Eye (tissue), 1 donor: ENCODE data around the gene TMEM39B.
"Not testable (repeated sequence)": the region's sequence is repeated elsewhere in the genome, so short reads cannot be mapped to it uniquely, and the experiment has no call there.

Experiments used
- DNase-seq: peaks from one replicate; pipeline ENCODE4 v3.0.0-alpha.2; 2015

Gene TMEM39B

DNA sequence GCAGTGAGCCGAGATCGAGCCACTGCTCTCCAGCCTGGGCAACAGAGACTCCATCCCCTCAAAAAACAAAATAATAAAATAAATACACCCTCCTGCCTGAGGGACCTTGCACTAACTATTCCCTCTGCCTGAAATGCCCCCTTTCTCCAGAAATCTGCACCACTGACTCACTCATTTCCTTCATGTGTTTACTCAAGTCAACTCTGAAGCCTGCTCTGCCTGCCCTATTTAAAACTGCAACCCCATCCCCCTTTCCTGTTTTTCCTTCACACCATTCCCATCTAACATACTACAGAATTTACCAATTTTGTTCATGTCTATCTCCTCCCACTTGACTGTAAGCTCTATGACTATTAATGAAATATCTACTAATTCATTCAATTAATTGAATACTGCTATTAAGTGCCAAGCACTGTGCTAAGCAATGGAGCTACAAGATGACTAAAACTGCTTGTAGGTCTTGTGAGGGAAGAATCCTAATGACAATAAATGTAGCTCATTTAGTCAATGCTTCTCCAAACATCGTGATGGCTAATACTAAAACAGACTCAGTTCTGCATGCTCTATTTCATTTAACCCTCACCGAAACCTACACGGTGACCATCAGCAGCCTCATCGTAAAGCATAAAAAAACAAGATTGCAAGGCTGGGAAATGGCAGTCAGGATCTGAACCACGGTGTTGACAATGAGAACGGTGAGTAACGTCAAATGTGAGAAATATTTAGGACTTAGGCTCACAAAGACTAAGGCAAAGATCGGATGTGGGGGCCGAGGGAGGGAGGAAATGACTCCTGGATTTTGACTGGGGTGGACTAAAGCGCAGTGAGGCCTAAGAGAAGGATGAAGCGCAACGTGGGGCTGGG lies 749 bp upstream of the TMEM39B start:
- DNase-seq: no peak

DNA sequence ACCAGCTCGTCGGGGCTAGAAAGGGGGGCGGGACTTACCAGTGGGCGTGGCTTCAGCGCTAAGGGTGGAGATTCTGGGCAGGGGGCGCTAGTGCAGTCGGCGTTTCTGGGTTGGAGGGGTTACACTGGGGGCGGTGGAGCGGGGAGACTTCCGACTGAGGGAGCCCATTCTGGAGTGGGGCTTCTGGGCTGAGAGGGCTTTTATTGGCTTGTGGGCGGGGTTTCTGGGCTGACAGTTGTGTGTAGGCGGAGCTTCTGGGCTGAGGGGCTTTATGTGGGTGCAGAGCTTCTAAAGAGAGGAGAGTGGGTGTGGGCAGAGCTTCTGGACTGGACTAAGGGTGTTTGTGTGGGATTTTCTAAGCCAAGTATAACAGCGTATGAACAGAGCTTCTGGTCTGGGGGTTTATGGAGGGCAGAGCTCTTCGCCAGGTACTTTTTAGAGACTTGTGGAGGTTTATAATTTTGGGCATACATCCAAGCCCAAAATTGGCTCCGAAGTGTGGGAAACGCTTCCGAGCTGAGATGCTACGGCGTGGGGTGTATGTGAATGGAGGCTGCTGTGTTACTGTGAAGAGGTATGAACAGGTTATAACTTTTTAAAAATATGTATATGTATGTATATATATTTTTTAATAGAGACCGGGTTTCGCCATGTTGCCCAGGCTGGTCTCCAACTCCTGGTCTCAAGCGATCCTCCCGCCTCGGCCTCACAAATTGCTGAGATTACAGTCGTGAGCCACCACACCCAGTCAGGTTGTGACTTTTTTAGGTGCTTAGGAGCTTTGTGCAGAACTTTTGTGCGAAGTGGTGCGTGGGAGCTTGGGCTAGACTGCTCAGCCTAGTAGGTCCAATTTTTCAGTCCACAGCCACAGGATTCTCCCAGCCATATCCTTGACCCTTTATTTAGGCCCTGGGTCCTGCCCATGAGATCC lies 825 bp downstream of the TMEM39B start:
- peak; percentile 98 for DNase-seq

DNA sequence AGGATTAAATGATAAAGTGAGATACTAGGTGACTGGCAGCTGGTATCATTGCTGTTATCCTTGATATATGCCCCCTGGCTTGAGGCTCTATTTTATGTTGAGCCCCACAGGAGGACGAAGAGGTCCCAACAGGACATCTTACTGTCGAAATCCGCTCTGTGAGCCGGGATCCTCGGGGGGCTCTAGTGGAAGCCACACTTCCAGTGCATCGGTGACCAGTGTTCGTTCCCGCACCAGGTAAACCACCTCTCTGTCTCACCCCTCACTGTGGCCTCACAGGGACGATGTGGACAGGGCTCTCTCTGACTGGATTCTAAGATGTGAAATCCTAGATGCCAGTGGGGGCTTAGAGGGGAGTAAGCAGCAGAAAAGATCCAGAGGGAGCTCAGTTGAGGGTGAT lies 2.1 kb downstream of the TMEM39B start:
- DNase-seq: no peak

- DNase-seq: no peak
Measured at GRCh38 chr1:32077451-32077850, 4.7 kb downstream of the TMEM39B start.

DNA sequence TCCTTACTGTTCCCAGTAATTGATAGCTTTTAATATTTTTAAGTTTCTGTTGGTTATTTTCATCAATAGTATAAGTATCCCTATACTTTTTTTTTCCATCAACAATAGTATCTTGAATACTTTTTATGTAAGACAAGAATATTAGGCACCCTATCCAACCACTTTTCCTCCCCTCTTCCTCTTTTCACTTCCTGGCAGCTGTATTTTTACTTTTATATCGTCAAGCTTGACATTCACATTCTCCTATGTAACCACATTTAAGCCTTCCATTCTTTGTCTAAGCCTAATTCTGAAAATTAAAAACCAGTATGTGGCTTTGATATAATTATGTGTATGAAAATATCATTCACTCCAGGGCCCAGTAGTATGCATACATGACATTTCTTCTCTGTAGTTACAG lies 9.3 kb downstream of the TMEM39B start:
- no peak for DNase-seq

GRCh38 chr1:32086381-32086780 lies 13.6 kb downstream of the TMEM39B start:
- not testable (repeated sequence) for DNase-seq

DNA sequence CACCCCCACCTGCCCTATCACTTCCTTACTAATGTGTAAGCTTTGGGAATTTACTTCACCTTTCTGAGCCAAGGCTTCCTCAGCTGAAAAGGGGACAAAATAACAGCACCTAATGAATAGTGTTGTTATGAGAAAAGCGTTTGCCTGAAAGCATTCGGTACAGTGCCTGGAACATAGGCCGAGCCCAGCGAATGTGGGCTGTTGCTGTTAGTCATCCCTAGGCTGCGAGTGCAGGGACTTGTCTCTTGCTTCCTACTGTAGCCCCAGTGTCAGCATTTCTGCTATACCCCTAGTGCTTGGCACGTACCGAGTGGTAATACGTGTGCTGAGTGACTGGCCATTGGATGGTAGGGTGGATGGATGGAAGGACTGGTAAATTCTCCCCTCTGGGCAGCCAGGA lies 18.4 kb downstream of the TMEM39B start:
- no peak for DNase-seq

- no peak for DNase-seq
Measured at GRCh38 chr1:32091591-32091990, 18.9 kb downstream of the TMEM39B start.

DNA sequence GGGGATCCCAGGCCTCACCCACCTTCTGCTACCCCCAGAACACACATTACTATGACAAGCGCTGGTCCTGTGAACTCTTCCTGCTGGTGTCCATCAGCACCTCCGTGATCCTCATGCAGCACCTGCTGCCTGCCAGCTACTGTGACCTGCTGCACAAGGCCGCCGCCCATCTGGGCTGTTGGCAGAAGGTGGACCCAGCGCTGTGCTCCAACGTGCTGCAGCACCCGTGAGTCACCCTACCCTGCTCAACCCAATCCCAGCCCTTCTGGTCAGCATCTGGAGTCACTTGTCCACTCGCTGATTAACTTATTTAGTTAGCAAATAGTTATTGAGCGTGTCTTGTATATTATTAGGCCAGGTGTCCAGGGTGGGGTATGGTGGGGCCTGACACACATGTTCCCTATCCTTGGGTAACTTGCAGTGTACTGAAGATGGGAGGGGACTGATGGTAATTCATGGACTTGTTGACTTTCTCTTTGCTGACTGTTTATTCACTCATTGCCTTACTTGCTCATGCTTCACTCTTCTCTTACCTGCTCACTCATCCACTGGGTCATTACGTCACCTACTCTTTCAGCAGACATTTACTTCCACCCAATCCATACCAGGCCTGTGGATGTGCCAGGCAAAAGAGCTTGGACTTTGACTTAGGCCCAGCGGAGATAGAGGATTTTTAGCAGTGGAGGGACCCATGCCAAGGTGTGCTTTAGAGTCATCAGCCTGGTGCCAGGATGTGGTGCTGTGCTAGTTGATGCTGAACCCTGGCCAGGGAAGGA lies 22.2 kb downstream of the TMEM39B start:
- DNase-seq: no peak

- DNase-seq: no peak
Measured at GRCh38 chr1:32099426-32099825, 26.7 kb downstream of the TMEM39B start.

- DNase-seq: no peak
Measured at GRCh38 chr1:32100359-32100758, 27.6 kb downstream of the TMEM39B start.

GRCh38 chr1:32100807-32101708 lies 28.3 kb downstream of the TMEM39B start:
- DNase-seq: no peak

- DNase-seq: no peak
Measured at GRCh38 chr1:32104127-32104526, 31.4 kb downstream of the TMEM39B start.

DNA sequence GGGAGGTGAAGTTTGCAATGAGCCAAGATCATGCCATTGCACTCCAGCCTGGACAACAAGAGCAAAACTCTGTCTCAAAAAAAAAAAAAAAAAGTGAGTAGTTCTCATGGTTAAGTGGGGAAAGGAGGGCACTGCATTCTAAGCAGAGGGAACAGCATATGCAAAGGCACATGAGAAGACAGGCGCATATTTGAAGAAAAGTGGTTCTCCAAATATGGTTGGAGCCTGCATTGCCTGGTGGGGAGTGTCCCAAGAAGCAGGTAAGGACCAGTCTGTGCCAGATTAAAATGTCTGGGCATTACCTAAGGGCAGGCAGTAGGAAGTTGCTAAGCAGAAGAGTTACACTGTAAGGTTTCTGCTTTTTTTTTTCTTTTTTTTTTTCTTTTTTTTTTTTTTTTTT lies 32.6 kb downstream of the TMEM39B start:
- no peak for DNase-seq

GRCh38 chr1:32106663-32107275 lies 34.0 kb downstream of the TMEM39B start:
- DNase-seq: no peak

DNA sequence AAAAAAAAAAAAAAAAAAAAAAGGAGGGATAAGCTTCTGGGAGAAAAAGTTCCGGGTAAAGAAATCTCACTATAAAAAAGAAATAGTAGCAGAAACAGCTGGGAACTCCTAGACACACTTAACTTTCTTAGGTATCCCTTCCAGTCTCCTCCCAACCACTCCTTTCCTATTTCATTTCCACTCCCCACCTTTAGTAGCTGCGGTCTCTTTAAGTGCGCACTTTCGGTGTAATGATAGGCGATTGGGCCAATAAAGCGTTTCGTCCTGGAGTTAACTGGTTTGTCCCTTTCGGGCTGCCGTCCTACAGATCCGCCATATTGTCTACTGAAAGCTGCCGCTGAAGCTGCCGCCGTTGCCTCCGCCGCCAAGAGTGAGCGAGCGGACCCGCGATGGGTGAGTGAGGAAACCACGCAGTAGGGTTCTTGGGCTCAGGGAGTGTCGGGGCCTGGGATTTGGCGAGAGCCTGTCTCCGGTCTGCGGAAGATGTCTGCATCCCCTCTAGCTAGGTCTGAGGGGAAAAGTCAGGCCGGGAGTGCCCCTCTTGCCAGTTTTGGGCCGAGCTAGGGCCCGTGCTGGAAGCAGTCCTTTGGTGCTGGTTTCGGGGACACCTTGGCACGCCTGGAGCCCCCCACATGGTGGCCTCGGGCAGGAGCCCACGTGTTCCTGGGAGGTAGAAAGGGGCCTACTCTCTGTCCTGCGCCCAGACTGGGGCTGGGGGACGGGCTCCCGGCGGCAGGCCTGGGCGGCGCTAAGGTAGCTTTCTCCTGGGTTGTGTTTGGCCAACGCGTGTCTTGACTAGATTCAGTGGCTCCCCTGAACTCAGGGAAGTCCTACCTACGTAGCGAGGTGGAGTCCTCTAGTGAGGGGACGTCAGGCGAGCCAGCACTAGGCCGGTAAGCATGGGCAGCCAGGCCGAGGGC lies 35.3 kb downstream of the TMEM39B start, which contains the start of gene KPNA6:
Gene KPNA6 (plus strand): TSS at position 315 of the 920 bp plus-strand sequence. CDS start 75 bp downstream, at position 390.
- peak; percentile 98 for DNase-seq

DNA sequence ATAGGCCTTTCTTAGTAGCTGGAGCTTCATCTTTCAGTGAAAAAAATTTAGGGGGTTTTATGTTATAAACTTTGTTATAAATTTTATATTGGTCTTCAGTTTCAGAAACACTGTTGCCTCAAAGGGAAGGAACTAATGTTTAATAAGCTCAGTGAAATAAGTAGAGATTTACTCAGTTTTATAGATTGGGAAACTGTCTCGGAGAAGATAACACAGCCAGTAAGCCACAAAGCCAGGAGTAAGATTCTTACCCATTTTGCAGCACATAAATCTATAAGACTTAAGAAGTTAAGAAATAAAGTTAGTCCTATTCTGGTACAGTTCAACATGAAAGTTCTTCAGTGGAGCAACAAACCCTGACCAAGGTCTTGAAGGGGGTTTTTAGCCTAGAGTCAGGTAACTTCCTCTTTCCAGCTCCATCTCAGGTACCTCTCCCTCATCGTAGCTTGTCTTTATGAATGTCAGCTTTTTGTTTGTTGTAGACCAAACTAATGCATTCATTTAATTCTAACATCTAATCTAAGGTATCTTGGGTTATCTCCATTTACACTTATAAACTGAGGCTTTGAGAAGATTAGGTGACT lies 38.4 kb downstream of the TMEM39B start:
- no peak for DNase-seq

- DNase-seq: no peak
Measured at GRCh38 chr1:32111789-32112188, 39.0 kb downstream of the TMEM39B start.

DNA sequence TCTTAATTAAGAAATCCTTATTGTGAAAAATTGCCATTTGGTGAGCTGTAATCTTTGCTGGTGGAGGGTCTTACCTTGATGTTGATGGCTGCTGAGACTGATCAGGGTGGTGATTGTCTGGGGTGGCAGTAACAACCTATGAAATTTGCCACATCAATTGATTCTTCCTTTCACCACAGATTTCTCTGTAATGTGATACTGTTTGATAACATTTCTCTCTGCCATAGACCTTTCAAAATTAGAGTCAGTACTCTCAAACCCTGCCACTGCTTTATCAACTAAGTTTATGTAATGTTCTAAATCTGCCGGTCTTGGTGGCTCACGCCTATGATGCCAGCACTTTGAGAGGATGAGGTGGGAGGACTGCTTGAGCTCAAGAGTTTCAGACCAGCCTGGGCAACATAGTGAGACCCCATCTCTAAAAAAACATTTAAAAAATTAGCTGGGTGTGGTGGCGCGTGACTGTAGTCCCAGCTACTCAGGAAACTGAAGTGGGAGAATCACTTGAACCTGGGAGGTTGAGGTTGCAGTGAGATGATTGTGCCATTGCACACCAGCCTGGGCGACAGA lies 40.2 kb downstream of the TMEM39B start:
- DNase-seq: no peak
